SU-DHL-6 (cell line): Measurements from ENCODE around the gene MRPL38.

Experiments used
- CTCF ChIP-seq: fragments of 200-600 bp; sonication (generic); IDR thresholded peaks from one replicate; pipeline ENCODE4 v1.5.1; 2017; ENCODE audit warnings: antibody characterized with exemption, mild to moderate bottlenecking, low read length, moderate library complexity; ENCODE audit not compliant: insufficient read depth, poor library complexity, severe bottlenecking
- EZH2phosphoT487 ChIP-seq: fragments of 200-600 bp; sonication (generic), shearing (Covaris generic); conservative IDR thresholded peaks from 2 replicates; pipeline ENCODE4 v1.6.1; 2018; ENCODE audit warnings: mild to moderate bottlenecking, antibody characterized with exemption, low read length, moderate library complexity, mixed read lengths

GRCh38 chr17:75891022-75891604 lies 13.6 kb downstream of the MRPL38 start:
- no peak for TF ChIP-seq CTCF
- no peak for TF ChIP-seq EZH2phosphoT487
